ENCODE data around the gene PNPO.

- no peak for TF ChIP-seq EZH2 (IDR thresholded peaks at IDR 0.05; ENCODE audit: borderline replicate concordance, low read depth, low read length, poor library complexity, severe bottlenecking)
- TF ChIP-seq, protein P1, sequence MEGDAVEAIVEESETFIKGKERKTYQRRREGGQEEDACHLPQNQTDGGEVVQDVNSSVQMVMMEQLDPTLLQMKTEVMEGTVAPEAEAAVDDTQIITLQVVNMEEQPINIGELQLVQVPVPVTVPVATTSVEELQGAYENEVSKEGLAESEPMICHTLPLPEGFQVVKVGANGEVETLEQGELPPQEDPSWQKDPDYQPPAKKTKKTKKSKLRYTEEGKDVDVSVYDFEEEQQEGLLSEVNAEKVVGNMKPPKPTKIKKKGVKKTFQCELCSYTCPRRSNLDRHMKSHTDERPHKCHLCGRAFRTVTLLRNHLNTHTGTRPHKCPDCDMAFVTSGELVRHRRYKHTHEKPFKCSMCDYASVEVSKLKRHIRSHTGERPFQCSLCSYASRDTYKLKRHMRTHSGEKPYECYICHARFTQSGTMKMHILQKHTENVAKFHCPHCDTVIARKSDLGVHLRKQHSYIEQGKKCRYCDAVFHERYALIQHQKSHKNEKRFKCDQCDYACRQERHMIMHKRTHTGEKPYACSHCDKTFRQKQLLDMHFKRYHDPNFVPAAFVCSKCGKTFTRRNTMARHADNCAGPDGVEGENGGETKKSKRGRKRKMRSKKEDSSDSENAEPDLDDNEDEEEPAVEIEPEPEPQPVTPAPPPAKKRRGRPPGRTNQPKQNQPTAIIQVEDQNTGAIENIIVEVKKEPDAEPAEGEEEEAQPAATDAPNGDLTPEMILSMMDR (conservative IDR thresholded peaks at IDR 0.05; ENCODE audit: low read depth, low read length), result no peak
Observed at GRCh38 chr17:47961406-47961805, 20.0 kb downstream of the PNPO start.
